Activated CD8-positive, alpha-beta memory T cell treated with anti-CD3 and anti-CD28 coated beads, Interleukin-2, amount 50 U/mL, for 1 hour (primary cell): ENCODE data around the gene PDE4B.
"Not testable (repeated sequence)": the region's sequence is repeated elsewhere in the genome, so short reads cannot be mapped to it uniquely, and the experiment has no call there.

Experiments
- DNase-seq: peaks from one replicate; pipeline ENCODE4 v3.0.0-alpha.2; 2020; ENCODE audit errors: extremely low read depth

The PDE4B gene

DNA sequence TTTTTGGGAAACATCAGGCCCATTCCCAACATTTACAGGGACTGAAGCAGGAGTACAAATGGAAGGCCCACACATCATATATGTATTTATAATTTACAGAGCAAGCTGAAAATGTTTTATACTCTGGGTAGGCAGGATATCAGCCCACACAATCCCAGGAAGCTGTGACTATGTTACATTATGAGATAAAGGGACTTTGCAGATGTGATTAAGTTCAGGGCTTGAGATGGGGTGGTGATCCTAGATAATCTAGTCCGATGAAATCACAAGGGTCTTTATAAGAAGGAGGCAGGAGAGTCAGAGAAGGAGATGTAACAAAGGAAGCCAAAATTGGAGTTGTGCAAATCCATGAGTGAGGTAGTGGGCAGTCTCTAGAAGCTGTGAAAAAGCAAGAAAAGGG is 160.5 kb downstream of the PDE4B start:
- DNase-seq = no peak

DNA sequence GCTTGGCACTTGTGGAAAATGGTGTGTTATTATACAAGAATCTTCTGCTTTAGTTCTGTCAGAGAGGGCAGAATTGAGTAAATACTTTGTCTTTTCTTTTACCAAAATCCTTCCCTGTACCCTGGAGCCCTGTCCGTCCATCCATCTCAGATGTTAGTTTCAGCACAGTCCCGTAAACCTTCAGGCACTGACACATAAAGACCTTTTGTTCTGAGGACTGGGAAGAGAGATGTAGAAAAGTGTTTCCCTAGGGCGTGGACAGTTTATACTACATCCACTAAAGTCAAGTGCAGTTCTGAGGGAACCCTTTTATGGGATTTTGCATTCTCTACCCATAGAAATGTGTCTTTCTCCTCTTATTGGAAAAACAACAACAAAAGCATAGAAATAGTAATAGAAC is 162.4 kb downstream of the PDE4B start:
- no peak for DNase-seq

DNA sequence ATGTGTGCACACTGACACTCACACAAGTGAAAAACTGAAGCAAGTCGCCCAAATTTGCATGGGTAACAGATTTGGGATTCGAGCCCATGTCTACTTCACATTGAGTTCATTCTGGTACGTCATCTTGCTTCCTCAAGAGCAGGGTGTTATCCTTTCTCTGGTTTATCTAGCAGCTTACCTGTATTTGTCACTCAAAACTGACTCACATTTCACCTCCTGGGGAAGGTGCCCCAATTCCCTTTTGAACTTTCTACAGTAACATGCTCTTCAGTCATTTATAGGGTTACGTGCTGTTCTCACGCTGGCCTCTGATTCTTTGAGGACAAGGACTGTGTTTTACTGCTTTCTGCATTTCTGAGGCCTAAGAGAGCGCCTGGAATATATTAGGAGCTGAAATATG is 162.8 kb downstream of the PDE4B start:
- no peak for DNase-seq

GRCh38 chr1:65958561-65959350 is 166.1 kb downstream of the PDE4B start:
- DNase-seq = peak; percentile 1

DNA sequence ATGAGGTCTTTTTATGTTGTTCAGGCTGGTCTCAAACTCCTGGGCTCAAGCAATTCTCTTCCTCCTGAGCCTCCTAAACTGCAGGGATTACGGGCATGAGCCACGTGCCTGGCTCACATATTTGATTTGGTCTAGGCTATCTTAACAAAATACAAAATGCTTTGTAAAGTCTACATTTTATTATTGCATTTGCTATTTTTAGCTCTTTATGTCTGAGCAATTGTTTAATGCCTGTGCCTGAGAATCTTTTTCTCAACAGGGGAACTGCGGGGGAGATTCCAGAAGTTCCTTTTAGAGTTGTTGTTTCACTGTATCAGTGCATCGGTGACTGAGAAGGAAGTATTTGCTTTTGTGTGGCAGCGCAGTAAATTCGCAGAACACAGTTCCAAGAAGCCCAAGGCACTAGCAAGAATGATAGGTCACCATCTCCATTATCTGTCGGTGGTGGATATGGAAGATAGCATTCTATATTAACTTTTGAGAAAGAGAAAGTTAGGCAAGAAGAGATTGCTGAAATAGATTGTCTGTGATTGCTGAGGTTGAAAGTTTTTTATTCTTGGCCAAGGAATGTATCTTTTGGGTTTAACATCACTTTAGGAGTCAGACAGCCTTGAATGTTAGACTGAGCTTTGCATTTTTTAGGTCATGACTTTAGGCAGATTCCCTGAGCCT is 167.3 kb downstream of the PDE4B start:
- DNase-seq = no peak

DNA sequence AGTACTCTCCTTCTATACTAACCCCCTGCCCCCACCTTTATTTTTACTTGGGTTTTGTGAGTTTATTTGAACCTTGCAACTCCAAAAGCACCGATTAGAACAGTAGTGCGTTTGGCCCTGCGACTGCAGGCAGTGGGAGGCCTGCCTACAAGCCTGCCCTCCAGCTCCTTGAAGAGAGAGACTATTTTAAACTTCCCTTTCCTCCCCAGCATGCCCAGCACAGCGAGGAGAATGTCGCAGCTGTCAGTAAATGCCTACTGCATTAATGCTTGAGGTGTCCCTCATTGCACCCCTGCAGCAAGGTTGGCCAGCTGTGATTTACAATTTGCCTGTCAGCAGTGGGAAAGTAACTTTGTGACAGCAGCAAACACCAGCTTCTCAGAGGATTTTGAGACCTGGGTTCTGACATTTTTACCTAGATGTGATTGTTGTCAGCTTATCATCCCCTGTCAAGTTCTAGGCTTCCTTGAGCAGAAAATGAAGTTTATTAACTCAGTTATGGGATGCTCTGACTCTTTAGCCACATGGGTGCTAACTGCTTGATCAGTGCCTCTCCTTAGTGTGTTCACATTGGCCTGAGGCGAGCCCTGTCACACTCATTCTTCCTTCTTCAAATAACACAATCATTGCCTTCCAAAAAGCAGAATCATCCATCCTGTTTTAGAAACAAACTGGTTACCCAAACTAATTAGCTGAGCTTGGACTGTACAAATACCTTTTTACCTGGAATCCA is 170.6 kb downstream of the PDE4B start:
- no peak for DNase-seq

DNA sequence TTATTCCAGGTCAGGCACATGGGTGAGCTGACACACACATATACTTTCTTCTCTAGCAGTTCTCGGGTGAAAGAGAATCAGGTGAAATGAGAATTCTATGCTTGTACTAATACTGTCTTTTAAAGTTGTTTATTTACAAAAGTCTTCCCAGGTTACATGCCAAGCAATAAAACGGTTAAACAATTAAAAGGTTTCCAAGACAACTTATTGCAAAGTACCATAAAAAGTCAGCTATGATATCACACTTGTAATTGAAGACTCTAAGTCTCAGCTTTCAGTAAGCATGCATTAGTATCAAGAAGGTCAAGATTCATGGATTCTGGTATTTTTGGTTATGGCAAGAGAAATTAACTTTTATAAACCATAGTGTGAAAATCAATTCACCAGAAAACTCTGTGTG is 171.4 kb downstream of the PDE4B start:
- DNase-seq = no peak

- no peak for DNase-seq
Measured at GRCh38 chr1:65965112-65965996, 172.7 kb downstream of the PDE4B start.

- DNase-seq = not testable (repeated sequence)
Measured at GRCh38 chr1:65967492-65967891, 174.8 kb downstream of the PDE4B start.

GRCh38 chr1:65971547-65971946 is 178.9 kb downstream of the PDE4B start:
- DNase-seq = no peak

GRCh38 chr1:65975708-65976107 is 183.0 kb downstream of the PDE4B start:
- no peak for DNase-seq

DNA sequence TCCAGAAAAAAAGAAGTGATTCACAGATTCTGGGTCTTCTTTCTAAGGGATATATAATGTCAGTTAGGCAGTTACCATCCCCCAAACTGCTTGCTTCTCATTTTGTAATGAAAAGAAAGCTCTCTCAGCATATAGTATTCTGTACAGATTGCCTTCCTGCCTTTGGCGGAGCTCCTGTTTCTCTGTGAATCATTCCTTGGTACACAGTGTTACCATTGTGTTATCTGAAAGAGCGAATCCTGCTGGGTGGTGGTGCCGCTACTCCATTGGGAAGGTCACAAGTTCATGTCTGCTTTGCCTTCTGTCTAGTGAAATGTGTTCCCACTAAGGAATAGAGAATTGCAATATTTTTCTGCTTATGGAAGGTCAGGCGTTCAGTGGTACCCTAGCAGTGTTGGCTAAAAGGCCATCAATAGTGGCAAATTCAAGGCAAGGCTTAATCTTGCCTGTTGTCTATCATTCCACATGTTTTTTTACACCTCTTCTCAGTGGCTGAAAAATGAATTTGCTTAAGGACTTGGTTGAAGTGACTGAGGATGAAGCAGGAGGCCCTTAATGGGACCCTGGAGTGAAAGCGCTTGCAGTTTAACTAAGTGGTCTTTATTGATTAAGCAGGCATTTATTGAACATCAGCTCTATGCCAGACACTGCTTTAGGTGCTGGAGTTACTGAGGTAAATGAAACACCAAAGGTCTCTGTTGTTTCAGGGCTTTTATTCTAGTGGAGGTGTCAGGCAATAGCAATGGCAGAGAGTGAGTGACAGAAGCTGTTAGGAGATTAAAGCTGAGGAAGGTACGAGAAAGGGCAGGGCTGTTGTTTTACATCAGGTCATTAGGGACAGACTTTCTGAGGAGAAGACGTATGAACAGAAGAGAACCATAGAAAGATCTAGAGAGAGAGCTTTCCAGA is 186.7 kb downstream of the PDE4B start:
- DNase-seq = no peak

- no peak for DNase-seq
Measured at GRCh38 chr1:65980237-65980636, 187.5 kb downstream of the PDE4B start.

- DNase-seq = no peak
Measured at GRCh38 chr1:65983500-65983899, 190.8 kb downstream of the PDE4B start.

DNA sequence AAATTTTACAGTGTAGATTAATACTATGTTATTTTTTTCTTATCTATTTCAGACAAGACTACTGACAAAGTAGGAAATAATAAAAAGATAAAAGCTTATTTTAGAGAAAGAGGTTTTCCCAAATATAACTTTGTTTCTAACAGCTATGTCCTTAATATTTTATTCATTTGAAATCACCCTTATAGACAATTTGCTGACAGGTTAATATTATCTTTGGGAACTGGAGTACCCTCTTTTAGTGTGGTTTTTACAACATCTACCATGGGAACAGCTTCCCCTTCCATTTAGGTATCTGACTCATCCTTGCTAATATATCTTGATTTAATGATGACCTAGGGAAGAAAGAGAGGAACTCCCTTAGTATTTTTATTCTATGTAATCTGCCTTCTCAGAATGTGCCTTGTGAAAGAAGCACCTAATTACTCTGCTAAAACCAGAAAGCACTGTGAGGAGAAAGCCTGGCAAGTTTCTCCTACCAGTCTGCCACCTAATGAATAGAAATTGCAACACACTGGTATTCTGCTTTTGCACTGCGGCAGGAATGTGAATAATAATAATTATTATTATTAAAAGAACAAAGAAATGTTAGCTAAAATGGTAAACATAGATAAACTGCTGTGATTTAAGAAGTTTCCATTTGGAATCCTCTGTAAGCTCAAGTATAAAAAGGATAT is 192.8 kb downstream of the PDE4B start:
- no peak for DNase-seq

DNA sequence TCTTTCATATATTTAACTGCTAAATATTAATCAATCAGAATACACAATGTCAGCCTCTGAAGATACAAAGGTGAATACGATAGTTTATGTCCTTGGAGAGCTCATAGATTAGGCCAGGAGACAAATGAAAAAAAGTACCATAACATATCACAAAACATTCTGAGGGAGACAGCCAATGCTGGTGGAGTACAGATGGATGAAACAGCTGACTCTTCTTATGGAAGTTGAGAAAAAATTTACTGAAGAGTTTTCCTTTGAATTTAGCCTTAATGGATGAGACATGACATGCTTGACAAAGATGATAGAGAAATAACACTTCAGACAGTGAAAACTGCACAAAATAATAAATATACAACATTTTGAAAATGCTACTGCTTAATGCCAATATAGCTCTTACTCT is 193.5 kb downstream of the PDE4B start:
- no peak for DNase-seq

DNA sequence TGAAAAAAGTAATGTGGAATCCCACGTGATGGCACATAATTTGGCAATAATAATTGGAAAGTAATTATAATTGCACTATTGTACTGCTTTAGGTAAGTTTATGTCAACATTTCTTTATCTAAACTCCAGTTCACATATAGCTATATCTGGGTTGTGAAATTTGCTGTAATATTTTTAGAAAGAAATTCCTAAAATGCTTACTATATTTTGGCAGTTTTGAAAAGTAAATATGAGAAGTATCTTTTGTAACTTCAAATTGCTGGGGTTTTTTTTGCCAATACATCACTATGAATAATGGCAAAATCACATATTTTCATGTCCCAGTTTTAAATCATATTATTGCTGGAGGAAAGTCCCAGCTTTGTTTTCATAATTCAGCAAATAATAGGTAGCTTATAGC is 197.5 kb downstream of the PDE4B start:
- DNase-seq = no peak

GRCh38 chr1:65991694-65992093 is 199.0 kb downstream of the PDE4B start:
- DNase-seq = no peak

DNA sequence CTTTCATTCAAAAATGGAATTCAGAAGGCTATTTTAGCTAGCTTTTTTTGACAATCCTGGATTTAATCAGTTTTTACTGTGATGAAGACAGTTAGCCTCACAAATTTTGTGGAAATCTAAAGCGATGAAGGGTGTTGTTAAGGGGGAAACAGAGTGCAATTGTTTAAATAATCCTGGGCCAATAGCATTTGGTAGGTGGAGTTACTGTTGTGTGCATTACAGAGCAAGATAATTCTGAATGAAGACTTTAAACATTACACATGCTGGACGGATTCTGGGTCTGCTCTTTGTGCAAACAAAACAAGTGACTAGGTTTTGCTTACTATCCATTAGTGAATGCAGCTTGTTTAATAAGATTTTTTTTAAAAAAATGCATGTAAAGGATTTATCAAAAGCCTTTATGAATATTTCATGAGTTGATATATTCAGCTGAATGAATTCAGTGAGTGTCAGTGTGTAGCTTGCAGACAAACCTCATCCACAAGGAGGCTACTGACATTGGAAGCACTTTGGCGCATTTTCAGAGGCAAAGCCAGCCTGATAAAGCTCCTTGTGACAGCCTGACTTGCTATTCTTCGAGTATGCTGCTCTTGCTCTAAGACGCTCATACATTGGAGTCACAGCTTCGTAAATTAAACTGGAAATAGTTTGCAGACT is 199.6 kb downstream of the PDE4B start:
- no peak for DNase-seq

GRCh38 chr1:65992831-65993271 is 200.2 kb downstream of the PDE4B start:
- DNase-seq = no peak
